CD1c-positive myeloid dendritic cell (primary cell): ENCODE data around the gene EEF1AKMT1.

Source experiments
- DNase-seq: peaks from one replicate; pipeline ENCODE4 v3.0.0-alpha.2; 2016; ENCODE audit errors: extremely low spot score

EEF1AKMT1 gene

GRCh38 chr13:20719783-20720182 lies 54.0 kb downstream of the EEF1AKMT1 start:
- no peak for DNase-seq

- no peak for DNase-seq
Measured at GRCh38 chr13:20718958-20719566, 54.7 kb downstream of the EEF1AKMT1 start.

GRCh38 chr13:20717581-20718542 lies 55.9 kb downstream of the EEF1AKMT1 start:
- DNase-seq, result no peak

GRCh38 chr13:20716951-20717350 lies 56.8 kb downstream of the EEF1AKMT1 start:
- DNase-seq, result no peak

GRCh38 chr13:20715330-20715712 lies 58.4 kb downstream of the EEF1AKMT1 start:
- no peak for DNase-seq

- no peak for DNase-seq
Measured at GRCh38 chr13:20714563-20715329, 59.0 kb downstream of the EEF1AKMT1 start.

- no peak for DNase-seq
Measured at GRCh38 chr13:20714161-20714560, 59.6 kb downstream of the EEF1AKMT1 start.

GRCh38 chr13:20713751-20714150 lies 60.0 kb downstream of the EEF1AKMT1 start:
- peak; percentile 18 for DNase-seq

- DNase-seq, result no peak
Measured at GRCh38 chr13:20713014-20713376, 60.8 kb downstream of the EEF1AKMT1 start.

GRCh38 chr13:20711301-20712044 lies 62.3 kb downstream of the EEF1AKMT1 start:
- peak; percentile 13 for DNase-seq

- no peak for DNase-seq
Measured at GRCh38 chr13:20709782-20710181, 64.0 kb downstream of the EEF1AKMT1 start.

GRCh38 chr13:20709369-20709768 lies 64.4 kb downstream of the EEF1AKMT1 start:
- no peak for DNase-seq

GRCh38 chr13:20708216-20708615 lies 65.5 kb downstream of the EEF1AKMT1 start:
- no peak for DNase-seq

GRCh38 chr13:20706661-20707060 lies 67.1 kb downstream of the EEF1AKMT1 start:
- no peak for DNase-seq

- DNase-seq, result no peak
Measured at GRCh38 chr13:20704459-20705069, 69.2 kb downstream of the EEF1AKMT1 start.

GRCh38 chr13:20703780-20704458 lies 69.8 kb downstream of the EEF1AKMT1 start:
- peak; percentile 83 for DNase-seq

GRCh38 chr13:20702915-20703779 lies 70.6 kb downstream of the EEF1AKMT1 start, which contains the start of gene IL17D:
Gene IL17D, plus strand, starts transcription at chr13:20703699. Its CDS starts 303 bp downstream, at chr13:20704002.
- peak; percentile 18 for DNase-seq

- peak; percentile 55 for DNase-seq
Measured at GRCh38 chr13:20702530-20702914, 71.2 kb downstream of the EEF1AKMT1 start.

- peak; percentile 26 for DNase-seq
Measured at GRCh38 chr13:20701461-20701860, 72.3 kb downstream of the EEF1AKMT1 start.

- no peak for DNase-seq
Measured at GRCh38 chr13:20700288-20700687, 73.5 kb downstream of the EEF1AKMT1 start.
